Fibroblast of lung (primary cell): ENCODE data around the gene RAPGEF4. TPM values are rescaled to one million over a fixed set of nuclear protein-coding genes. Genes with fewer than 3 reads are reported as not detected.

ENCODE experiments used
- DNase-seq, 2 donors: peaks; one replicate each; pipeline versions ENCODE4 v3.0.0 to v3.0.0-alpha.2; 2010; ENCODE audit warnings: low read depth in 2 of 2
- H2AFZ ChIP-seq: 2 replicates; pipeline ENCODE4 v1.5.1; 2012; ENCODE audit warnings: low read length, control low read depth, inconsistent platforms
- H3K27ac ChIP-seq: 2 replicates; pipeline ENCODE4 v1.5.1; 2011; ENCODE audit warnings: low read length, control low read depth; ENCODE audit not compliant: insufficient read depth
- H3K27me3 ChIP-seq: 2 replicates; pipeline ENCODE4 v1.5.1; 2011; ENCODE audit warnings: mild to moderate bottlenecking, low read length; ENCODE audit not compliant: control insufficient read depth, insufficient read depth
- H3K36me3 ChIP-seq: 2 replicates; pipeline ENCODE4 v1.5.1; 2011; ENCODE audit warnings: low read length; ENCODE audit not compliant: control insufficient read depth, insufficient read depth
- H3K4me1 ChIP-seq: 2 replicates; pipeline ENCODE4 v1.5.1; 2011; ENCODE audit warnings: low read length; ENCODE audit not compliant: control insufficient read depth, insufficient read depth; ENCODE audit errors: extremely low read depth
- H3K4me2 ChIP-seq: 2 replicates; pipeline ENCODE4 v1.5.1; 2011; ENCODE audit warnings: low read length, control low read depth; ENCODE audit not compliant: insufficient read depth; ENCODE audit errors: extremely low read depth
- H3K4me3 ChIP-seq, 4 experiments: fragments of 200-600 bp in 1 of 4; sonication (generic) in 1 of 4; replicated peaks in 1 of 4; 2 replicates each; pipeline ENCODE4 v1.5.1; 2011 to 2016; ENCODE audit warnings: low read length in 4 of 4, low read depth in 3 of 4, mild to moderate bottlenecking in 3 of 4, control low read depth in 2 of 4, inconsistent platforms in 1 of 4, mixed read lengths in 1 of 4; ENCODE audit not compliant: insufficient read depth in 1 of 4; ENCODE audit errors: control extremely low read depth in 1 of 4
- H3K79me2 ChIP-seq: 2 replicates; pipeline ENCODE4 v1.5.1; 2012; ENCODE audit warnings: mild to moderate bottlenecking, low read length, inconsistent platforms; ENCODE audit not compliant: control insufficient read depth, insufficient read depth
- H3K9ac ChIP-seq: 2 replicates; pipeline ENCODE4 v1.5.1; 2011; ENCODE audit warnings: mild to moderate bottlenecking, low read length, control low read depth; ENCODE audit not compliant: insufficient read depth
- H3K9me3 ChIP-seq: 2 replicates; pipeline ENCODE4 v1.5.1; 2012; ENCODE audit warnings: low read depth, low read length; ENCODE audit not compliant: control insufficient read depth, insufficient read depth
- H4K20me1 ChIP-seq: 2 replicates; pipeline ENCODE4 v1.5.1; 2011; ENCODE audit warnings: low read length; ENCODE audit not compliant: control insufficient read depth, insufficient read depth; ENCODE audit errors: extremely low read depth
- CTCF ChIP-seq, 2 donors: IDR thresholded peaks in 1 of 2; conservative IDR thresholded peaks in 1 of 2; 1 replicate in 1 of 2; 2 replicates in 1 of 2; pipeline ENCODE4 v1.5.1; 2011 to 2012; ENCODE audit warnings: low read length in 2 of 2, control low read depth in 1 of 2, inconsistent platforms in 1 of 2, low read depth in 1 of 2, mild to moderate bottlenecking in 1 of 2
- EZH2 ChIP-seq: IDR thresholded peaks from 2 replicates; pipeline ENCODE4 v1.5.1; 2012; ENCODE audit warnings: low read length, control low read depth, mild to moderate bottlenecking; ENCODE audit errors: missing control alignments
- polyA plus RNA-seq, 2 donors: library from polyadenylated mRNA; depleted of rRNA in 1 of 2; stranded (reverse) in 1 of 2; unstranded in 1 of 2; fragments of >200 nt; gene quantifications; 2 replicates each; pipeline ENCODE4 v1.2.1, GENCODE V29; 2011 to 2012; ENCODE audit warnings: missing spikeins in 1 of 2
- total RNA-seq: library from RNA; depleted of rRNA; stranded (reverse); fragments of >200 nt; gene quantifications from 2 replicates; pipeline ENCODE4 v1.2.1, GENCODE V29; 2014

The RAPGEF4 gene
- total and polyA plus RNA-seq, 2 donors (not counting 1 experiment from before 2014, with no cell fraction given), result 0.51 to 3.0 TPM

- Histone ChIP-seq H3K79me2 (no peaks in the 10 kb centered on the region), H3K4me2 (no peak overlapping the region), H3K4me1 (peaks cover 2% of the 10 kb centered on the region), H3K27ac (no peak overlapping the region), H4K20me1 (no peaks in the 10 kb centered on the region), H3K27me3 (no peaks in the 10 kb centered on the region), H3K4me3 (no peak overlapping the region), H3K9me3 (no peaks in the 10 kb centered on the region), H2AFZ (no peak overlapping the region), H3K9ac (no peak overlapping the region), H3K36me3 (no peaks in the 10 kb centered on the region)
- TF ChIP-seq CTCF (conservative IDR thresholded peaks at IDR 0.05 in 1 of 2, IDR thresholded peaks at IDR 0.05 in 1 of 2; ENCODE audit: low read depth in 1 of 2, low read length in 2 of 2), result no peak
- TF ChIP-seq EZH2, result no peak
- DNase-seq, result no peak
Observed at GRCh38 chr2:173001664-173002604, 266.3 kb downstream of the RAPGEF4 start.

GRCh38 chr2:173002751-173003541, 267.3 kb downstream of the RAPGEF4 start:
- Histone ChIP-seq H3K79me2 (no peaks in the 10 kb centered on the region), H2AFZ (no peak overlapping the region), H3K36me3 (no peaks in the 10 kb centered on the region), H3K9ac (no peak overlapping the region), H3K4me3 (no peak overlapping the region), H3K27me3 (no peaks in the 10 kb centered on the region), H3K9me3 (no peaks in the 10 kb centered on the region), H4K20me1 (no peaks in the 10 kb centered on the region), H3K4me2 (no peak overlapping the region), H3K27ac (no peak overlapping the region), H3K4me1 (peaks cover 2% of the 10 kb centered on the region)
- no peak for DNase-seq
- no peak for TF ChIP-seq EZH2
- no peak for TF ChIP-seq CTCF (conservative IDR thresholded peaks at IDR 0.05 in 1 of 2, IDR thresholded peaks at IDR 0.05 in 1 of 2; ENCODE audit: low read depth in 1 of 2, low read length in 2 of 2)

GRCh38 chr2:173008786-173009185, 273.1 kb downstream of the RAPGEF4 start:
- no peak for DNase-seq
- Histone ChIP-seq H4K20me1 (no peaks in the 10 kb centered on the region), H3K9me3 (no peaks in the 10 kb centered on the region), H3K4me1 (no peaks in the 10 kb centered on the region), H3K27ac (no peak overlapping the region), H3K36me3 (no peaks in the 10 kb centered on the region), H3K27me3 (no peaks in the 10 kb centered on the region), H3K4me2 (no peak overlapping the region), H3K79me2 (no peaks in the 10 kb centered on the region), H3K9ac (no peak overlapping the region), H2AFZ (no peak overlapping the region), H3K4me3 (no peak overlapping the region)
- no peak for TF ChIP-seq CTCF (conservative IDR thresholded peaks at IDR 0.05 in 1 of 2, IDR thresholded peaks at IDR 0.05 in 1 of 2; ENCODE audit: low read depth in 1 of 2, low read length in 2 of 2)
- no peak for TF ChIP-seq EZH2
